Activated CD4-positive, CD25-positive, alpha-beta regulatory T cell treated with anti-CD3 and anti-CD28 coated beads, Interleukin-2, amount 50 U/mL, for 24 hours (primary cell): ENCODE results near the gene RIMBP2.

Experiments
- ATAC-seq, 2 donors: fragments of 150-1000 bp; cut with Tn5 transposase; one replicate each; pipeline ENCODE4 v1.10.0; 2021; ENCODE audit warnings: mild to moderate bottlenecking in 1 of 2, moderate library complexity in 1 of 2

RIMBP2 gene

GRCh38 chr12:130497321-130497720, 218.8 kb downstream of the RIMBP2 start:
- no peak for ATAC-seq

- no peak for ATAC-seq
Observed at GRCh38 chr12:130496516-130497120, 219.5 kb downstream of the RIMBP2 start.

- ATAC-seq = no peak
Observed at GRCh38 chr12:130495156-130495555, 220.9 kb downstream of the RIMBP2 start.

DNA sequence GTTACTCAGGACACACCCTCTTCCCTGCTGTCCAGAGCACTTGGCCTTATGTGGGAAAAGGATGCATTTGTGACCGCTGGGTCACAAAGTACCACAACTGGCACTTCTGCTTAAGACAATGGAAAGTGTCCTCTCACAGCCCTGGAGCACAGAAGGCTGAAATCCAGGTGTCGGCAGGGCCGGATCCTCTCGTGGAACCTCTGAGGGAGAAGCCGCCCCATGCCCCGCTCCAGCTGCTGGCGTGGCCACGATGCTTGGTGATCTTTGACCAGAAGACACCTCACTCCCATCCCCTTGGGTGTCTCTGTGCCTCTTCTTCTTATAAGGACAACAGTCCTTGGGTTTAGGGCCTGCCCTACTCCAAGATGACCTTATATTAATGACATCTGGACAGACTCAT, 221.4 kb downstream of the RIMBP2 start:
- no peak for ATAC-seq

- no peak for ATAC-seq
Observed at GRCh38 chr12:130493951-130494350, 222.1 kb downstream of the RIMBP2 start.

- ATAC-seq = no peak
Observed at GRCh38 chr12:130491421-130492357, 224.4 kb downstream of the RIMBP2 start.

DNA sequence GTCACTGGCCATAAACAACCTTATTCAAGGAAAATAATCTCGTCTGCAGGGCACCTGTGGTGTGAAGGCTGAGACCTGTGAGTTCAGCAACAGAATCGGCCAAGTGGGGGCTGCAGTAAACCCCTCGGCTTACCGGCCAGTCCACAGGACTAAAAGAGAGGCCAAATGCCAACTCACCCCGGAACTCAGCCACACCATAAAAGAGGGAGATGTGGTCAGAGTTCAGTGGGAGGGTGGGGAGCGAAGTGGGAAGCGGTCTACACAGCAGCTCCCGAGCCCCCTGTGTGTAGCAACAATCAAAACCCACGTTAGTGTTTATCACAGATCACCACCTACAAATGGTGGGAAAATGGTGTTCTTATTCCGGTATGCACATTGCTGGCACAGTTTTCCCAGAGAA, 225.4 kb downstream of the RIMBP2 start:
- ATAC-seq = no peak

- ATAC-seq = no peak
Observed at GRCh38 chr12:130489293-130489692, 226.8 kb downstream of the RIMBP2 start.

- ATAC-seq = no peak
Observed at GRCh38 chr12:130488358-130488710, 227.8 kb downstream of the RIMBP2 start.

DNA sequence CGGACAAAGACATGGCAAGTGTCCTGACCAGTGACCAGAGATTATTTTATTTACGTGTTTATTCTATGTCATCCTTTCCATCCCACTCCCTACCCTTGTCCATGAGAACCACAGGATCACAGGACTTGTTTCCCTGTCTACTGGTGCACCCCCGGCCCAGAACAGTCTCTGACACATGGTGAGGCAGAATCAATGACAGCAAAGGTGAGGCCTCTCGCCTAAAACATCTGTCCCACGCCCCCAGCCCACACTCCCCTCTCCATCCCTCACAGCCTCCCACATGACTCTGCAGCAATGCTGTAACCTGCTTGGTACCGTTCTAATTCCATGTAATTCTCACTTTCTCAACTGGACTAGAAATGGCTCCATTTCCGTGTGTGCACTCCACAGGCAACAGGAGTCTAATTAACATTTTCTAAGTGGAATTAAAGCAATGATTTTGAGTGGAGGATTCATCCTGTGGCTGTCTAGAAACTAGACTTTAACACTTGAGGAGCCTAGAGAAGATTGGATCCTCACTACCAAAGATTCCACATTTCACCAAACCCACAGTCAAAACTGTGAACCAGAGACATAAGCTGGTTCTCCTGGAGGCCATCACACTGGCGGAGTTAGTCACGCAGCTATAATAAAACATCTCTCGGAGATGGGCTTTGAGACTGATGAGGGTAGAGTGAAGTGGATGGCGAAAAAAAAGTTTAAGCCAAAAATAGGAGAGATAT, 228.3 kb downstream of the RIMBP2 start:
- no peak for ATAC-seq

DNA sequence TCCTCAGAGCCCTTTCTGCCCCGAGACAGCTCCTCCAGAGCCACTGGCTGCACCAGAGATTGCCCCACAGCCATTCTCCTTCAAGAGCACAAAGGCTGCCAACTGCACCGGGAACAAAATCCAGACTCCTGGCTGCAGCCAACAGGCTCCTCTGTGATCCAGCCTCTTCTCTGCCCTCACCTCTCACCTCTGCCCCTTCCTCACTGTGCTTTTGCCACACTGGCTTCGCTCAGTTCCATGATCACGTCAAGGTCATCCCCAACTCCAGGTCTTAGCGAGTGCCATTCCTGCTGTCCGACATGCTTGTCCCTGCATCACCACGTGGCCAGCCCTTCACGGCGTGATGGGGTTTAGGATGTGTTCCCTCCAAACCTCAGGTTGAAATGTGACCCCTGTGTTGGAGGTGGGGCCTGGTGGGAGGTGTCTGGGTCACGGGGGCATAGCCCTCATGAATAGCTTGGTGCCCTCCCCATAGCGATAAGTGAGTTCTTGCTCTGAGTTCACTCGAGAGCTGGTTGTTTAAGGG, 229.1 kb downstream of the RIMBP2 start:
- no peak for ATAC-seq

- no peak for ATAC-seq
Observed at GRCh38 chr12:130486146-130486435, 230.0 kb downstream of the RIMBP2 start.

- ATAC-seq = no peak
Observed at GRCh38 chr12:130485291-130486145, 230.6 kb downstream of the RIMBP2 start.

GRCh38 chr12:130484221-130484620, 231.9 kb downstream of the RIMBP2 start:
- ATAC-seq = no peak

- no peak for ATAC-seq
Observed at GRCh38 chr12:130483616-130484180, 232.4 kb downstream of the RIMBP2 start.

GRCh38 chr12:130482448-130482847, 233.7 kb downstream of the RIMBP2 start:
- ATAC-seq = no peak

GRCh38 chr12:130481392-130481879, 234.7 kb downstream of the RIMBP2 start:
- no peak for ATAC-seq

DNA sequence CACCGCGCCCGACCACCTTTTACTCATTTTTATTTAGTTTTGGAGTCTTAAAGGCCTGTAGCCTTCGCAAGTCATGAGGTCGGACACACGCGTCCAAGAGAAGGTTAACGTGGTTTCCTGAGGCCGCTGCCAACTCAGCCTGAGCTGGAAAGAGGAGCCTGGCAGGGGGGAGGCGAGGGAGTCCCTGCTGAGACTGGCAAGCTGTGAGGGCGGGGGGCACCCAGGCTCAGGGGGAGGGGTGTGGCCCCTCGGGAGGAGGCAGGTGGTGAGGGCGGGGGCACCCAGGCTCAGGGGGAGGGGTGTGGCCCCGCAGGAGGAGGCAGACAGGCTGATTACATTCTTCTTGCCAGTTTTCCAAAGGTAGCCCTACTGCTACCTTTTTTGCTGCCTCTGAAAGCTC, 235.2 kb downstream of the RIMBP2 start:
- no peak for ATAC-seq

GRCh38 chr12:130480231-130480630, 235.9 kb downstream of the RIMBP2 start:
- ATAC-seq = no peak

GRCh38 chr12:130479401-130480125, 236.5 kb downstream of the RIMBP2 start:
- ATAC-seq = no peak

DNA sequence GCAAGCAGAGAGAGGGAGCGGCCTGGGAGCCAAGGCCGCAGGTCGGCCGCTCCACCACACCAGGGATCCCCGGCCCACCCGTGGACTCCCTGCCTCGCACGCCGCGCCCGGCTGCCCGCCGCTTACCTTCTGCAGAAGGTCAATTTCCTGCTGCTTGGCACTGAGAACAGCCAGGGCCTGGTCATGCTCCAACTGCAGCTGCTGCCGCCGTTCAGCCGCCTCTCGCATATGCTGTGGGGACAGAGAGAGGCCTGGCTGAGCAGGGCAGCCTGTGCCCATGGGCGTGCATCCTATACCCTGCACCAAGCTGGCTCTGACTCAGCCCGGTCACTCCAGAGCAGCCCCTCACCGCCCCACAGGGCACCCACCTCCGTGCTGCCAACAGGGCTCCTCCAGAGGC, 237.3 kb downstream of the RIMBP2 start:
- no peak for ATAC-seq
